ENCODE results near the gene TTBK2.
A peak's percentile ranks its signal among the peaks of the same experiment; 100 is the strongest.
"Not testable (repeated sequence)": the region's sequence is repeated elsewhere in the genome, so short reads cannot be mapped to it uniquely, and the experiment has no call there.

Gene TTBK2

DNA sequence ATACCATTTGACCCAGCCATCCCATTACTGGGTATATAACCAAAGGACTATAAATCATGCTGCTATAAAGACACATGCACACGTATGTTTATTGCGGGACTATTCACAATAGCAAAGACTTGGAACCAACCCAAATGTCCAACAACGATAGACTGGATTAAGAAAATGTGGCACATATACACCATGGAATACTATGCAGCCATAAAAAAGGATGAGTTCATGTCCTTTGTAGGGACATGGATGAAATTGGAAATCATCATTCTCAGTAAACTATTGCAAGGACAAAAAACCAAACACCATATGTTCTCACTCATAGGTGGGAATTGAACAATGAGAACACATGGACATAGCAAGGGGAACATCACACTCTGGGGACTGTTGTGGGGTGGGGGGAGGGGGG, 28.3 kb upstream of the TTBK2 start:
- H3K4me1 ChIP-seq (ENCODE audit: control insufficient read depth, insufficient read depth, low read length); POLR2A ChIA-PET; H3K4me3 ChIP-seq (ENCODE audit: low read depth, low read length); H3K27ac ChIP-seq (ENCODE audit: extremely low read depth, low read depth, low read length); CTCF ChIA-PET; H3K9me3 ChIP-seq (ENCODE audit: control insufficient read depth, insufficient read depth, low read depth, low read length): not testable (repeated sequence)
- TF ChIP-seq ZNF146 (tag by site-specific recombination; IDR thresholded peaks at IDR 0.05) = peak; percentile 91
- H3K36me3 ChIP-seq (ENCODE audit: control insufficient read depth in 2 of 2, insufficient read depth in 1 of 2, low read length in 2 of 2) = peaks cover 8 to 57% of the 10 kb centered on the region in 2 experiments

DNA sequence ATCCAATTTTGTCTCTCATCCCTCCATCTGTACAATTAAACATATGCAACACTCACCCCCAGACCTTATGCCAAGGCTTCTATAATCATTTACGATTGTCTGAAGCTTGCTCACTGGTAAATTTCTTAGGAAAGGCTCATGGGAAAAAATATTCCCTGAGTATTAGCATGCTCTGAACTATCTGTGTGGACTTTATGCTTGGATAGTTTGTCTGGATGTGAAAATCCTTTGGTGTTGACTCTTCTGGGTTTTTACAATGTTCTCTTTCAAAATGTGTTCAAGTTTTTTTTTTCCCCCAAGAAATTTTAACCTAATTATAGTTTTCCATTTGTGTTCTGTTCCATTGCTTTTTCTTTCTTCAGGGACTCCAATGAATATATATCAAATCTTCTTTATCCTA, 19.9 kb upstream of the TTBK2 start:
- H3K4me1 ChIP-seq (ENCODE audit: control insufficient read depth, insufficient read depth, low read length) = no peaks in the 10 kb centered on the region
- no peak overlapping the region for H3K27ac ChIP-seq (ENCODE audit: extremely low read depth, low read depth, low read length)
- ChIA-PET POLR2A (no interaction called here), CTCF (interaction anchor here (0.5 to 0.6 kb wide), 2 partner anchors 121 to 139 kb away, joined by 3 to 4 read pairs; no protein-coding TSS in a partner anchor)
- H3K4me3 ChIP-seq (ENCODE audit: low read depth, low read length) = no peak overlapping the region
- TF ChIP-seq REPIN1 (tag by site-specific recombination; IDR thresholded peaks at IDR 0.05; ENCODE audit: low read depth) (no peak), ZNF214 (tag by site-specific recombination; IDR thresholded peaks at IDR 0.05; ENCODE audit: borderline replicate concordance) (no peak), ZBTB48 (tag by site-specific recombination; IDR thresholded peaks at IDR 0.05) (no peak), ZNF776 (tag by site-specific recombination; IDR thresholded peaks at IDR 0.05; ENCODE audit: borderline replicate concordance) (no peak), ZNF223 (tag by site-specific recombination; IDR thresholded peaks at IDR 0.05) (no peak), ZFP41 (tag by site-specific recombination; IDR thresholded peaks at IDR 0.05; ENCODE audit: borderline replicate concordance) (no peak), HOXD13 (CRISPR knock-in tag; IDR thresholded peaks at IDR 0.05; ENCODE audit: borderline replicate concordance) (no peak), ZNF175 (tag by site-specific recombination; IDR thresholded peaks at IDR 0.05) (no peak), ZNF114 (tag by site-specific recombination; IDR thresholded peaks at IDR 0.05) (no peak), ZNF623 (tag by site-specific recombination; IDR thresholded peaks at IDR 0.05) (no peak), ZXDB (tag by site-specific recombination; IDR thresholded peaks at IDR 0.05) (no peak)
- TF ChIP-seq, protein P1, sequence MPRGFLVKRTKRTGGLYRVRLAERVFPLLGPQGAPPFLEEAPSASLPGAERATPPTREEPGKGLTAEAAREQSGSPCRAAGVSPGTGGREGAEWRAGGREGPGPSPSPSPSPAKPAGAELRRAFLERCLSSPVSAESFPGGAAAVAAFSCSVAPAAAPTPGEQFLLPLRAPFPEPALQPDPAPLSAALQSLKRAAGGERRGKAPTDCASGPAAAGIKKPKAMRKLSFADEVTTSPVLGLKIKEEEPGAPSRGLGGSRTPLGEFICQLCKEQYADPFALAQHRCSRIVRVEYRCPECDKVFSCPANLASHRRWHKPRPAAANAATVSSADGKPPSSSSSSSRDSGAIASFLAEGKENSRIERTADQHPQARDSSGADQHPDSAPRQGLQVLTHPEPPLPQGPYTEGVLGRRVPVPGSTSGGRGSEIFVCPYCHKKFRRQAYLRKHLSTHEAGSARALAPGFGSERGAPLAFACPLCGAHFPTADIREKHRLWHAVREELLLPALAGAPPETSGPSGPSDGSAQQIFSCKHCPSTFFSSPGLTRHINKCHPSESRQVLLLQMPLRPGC (tag by site-specific recombination; IDR thresholded peaks at IDR 0.05) = no peak
- TF ChIP-seq, protein P2, sequence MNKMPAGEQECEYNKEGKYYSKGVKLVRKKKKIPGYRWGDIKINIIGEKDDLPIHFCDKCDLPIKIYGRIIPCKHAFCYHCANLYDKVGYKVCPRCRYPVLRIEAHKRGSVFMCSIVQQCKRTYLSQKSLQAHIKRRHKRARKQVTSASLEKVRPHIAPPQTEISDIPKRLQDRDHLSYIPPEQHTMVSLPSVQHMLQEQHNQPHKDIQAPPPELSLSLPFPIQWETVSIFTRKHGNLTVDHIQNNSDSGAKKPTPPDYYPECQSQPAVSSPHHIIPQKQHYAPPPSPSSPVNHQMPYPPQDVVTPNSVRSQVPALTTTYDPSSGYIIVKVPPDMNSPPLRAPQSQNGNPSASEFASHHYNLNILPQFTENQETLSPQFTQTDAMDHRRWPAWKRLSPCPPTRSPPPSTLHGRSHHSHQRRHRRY (tag by site-specific recombination; IDR thresholded peaks at IDR 0.05) = no peak
- no peaks in the 10 kb centered on the region for H3K9me3 ChIP-seq (ENCODE audit: control insufficient read depth, insufficient read depth, low read depth, low read length)
- peaks cover 0 to 18% of the 10 kb centered on the region in 2 experiments; a peak in 1 of 3 replicates for H3K36me3 ChIP-seq (ENCODE audit: control insufficient read depth in 2 of 2, insufficient read depth in 1 of 2, low read length in 2 of 2)

DNA sequence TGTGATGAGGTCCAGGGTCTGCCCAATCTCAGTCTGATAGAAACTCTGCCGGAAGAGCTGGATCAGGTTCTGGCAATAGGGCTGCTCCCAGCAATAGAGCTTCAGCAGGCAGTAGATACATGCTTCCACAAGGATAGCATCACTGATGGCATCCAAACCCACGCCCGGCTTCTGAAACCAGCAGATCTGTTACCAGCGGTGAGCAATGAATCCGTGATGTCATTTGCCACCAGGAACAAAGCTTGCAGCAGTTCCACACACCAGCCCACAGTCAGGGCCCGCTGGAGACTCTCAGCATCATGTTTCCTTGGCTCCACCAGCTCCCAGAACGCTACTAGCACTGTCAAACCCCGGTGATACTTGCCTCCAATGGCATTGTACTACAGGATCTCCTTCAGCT, 19.3 kb upstream of the TTBK2 start:
- H3K36me3 ChIP-seq (ENCODE audit: control insufficient read depth in 2 of 2, insufficient read depth in 1 of 2, low read length in 2 of 2) = peaks cover 0 to 12% of the 10 kb centered on the region in 2 experiments; a peak in 1 of 3 replicates
- ChIA-PET CTCF (interaction anchor here (0.5 kb wide), 1 partner anchor 120 kb away, joined by 4 read pairs; no protein-coding TSS in a partner anchor), POLR2A (no interaction called here)
- no peaks in the 10 kb centered on the region for H3K9me3 ChIP-seq (ENCODE audit: control insufficient read depth, insufficient read depth, low read depth, low read length)
- H3K4me3 ChIP-seq (ENCODE audit: low read depth, low read length) = no peak overlapping the region
- H3K4me1 ChIP-seq (ENCODE audit: control insufficient read depth, insufficient read depth, low read length) = no peaks in the 10 kb centered on the region
- no peak overlapping the region for H3K27ac ChIP-seq (ENCODE audit: extremely low read depth, low read depth, low read length)
- TF ChIP-seq ZNF560 (tag by site-specific recombination; IDR thresholded peaks at IDR 0.05; ENCODE audit: borderline replicate concordance) = no peak
- TF ChIP-seq, protein P3, sequence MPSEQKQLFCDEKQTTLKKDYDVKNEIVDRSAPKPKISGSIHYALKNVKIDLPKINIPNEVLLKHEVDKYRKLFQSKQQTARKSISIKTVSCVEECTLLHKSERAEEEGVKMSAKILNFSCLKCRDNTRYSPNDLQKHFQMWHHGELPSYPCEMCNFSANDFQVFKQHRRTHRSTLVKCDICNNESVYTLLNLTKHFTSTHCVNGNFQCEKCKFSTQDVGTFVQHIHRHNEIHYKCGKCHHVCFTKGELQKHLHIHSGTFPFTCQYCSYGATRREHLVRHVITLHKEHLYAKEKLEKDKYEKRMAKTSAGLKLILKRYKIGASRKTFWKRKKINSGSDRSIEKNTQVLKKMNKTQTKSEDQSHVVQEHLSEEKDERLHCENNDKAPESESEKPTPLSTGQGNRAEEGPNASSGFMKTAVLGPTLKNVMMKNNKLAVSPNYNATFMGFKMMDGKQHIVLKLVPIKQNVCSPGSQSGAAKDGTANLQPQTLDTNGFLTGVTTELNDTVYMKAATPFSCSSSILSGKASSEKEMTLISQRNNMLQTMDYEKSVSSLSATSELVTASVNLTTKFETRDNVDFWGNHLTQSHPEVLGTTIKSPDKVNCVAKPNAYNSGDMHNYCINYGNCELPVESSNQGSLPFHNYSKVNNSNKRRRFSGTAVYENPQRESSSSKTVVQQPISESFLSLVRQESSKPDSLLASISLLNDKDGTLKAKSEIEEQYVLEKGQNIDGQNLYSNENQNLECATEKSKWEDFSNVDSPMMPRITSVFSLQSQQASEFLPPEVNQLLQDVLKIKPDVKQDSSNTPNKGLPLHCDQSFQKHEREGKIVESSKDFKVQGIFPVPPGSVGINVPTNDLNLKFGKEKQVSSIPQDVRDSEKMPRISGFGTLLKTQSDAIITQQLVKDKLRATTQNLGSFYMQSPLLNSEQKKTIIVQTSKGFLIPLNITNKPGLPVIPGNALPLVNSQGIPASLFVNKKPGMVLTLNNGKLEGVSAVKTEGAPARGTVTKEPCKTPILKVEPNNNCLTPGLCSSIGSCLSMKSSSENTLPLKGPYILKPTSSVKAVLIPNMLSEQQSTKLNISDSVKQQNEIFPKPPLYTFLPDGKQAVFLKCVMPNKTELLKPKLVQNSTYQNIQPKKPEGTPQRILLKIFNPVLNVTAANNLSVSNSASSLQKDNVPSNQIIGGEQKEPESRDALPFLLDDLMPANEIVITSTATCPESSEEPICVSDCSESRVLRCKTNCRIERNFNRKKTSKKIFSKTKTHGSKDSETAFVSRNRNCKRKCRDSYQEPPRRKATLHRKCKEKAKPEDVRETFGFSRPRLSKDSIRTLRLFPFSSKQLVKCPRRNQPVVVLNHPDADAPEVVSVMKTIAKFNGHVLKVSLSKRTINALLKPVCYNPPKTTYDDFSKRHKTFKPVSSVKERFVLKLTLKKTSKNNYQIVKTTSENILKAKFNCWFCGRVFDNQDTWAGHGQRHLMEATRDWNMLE (tag by site-specific recombination; conservative IDR thresholded peaks at IDR 0.05; ENCODE audit: low read depth) = no peak
- TF ChIP-seq, protein P4, sequence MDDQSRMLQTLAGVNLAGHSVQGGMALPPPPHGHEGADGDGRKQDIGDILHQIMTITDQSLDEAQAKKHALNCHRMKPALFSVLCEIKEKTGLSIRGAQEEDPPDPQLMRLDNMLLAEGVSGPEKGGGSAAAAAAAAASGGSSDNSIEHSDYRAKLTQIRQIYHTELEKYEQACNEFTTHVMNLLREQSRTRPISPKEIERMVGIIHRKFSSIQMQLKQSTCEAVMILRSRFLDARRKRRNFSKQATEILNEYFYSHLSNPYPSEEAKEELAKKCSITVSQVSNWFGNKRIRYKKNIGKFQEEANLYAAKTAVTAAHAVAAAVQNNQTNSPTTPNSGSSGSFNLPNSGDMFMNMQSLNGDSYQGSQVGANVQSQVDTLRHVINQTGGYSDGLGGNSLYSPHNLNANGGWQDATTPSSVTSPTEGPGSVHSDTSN (CRISPR knock-in tag; IDR thresholded peaks at IDR 0.05) = no peak
- TF ChIP-seq ZNF747 (tag by site-specific recombination; IDR thresholded peaks at IDR 0.05) = no peak
- TF ChIP-seq, protein P5, sequence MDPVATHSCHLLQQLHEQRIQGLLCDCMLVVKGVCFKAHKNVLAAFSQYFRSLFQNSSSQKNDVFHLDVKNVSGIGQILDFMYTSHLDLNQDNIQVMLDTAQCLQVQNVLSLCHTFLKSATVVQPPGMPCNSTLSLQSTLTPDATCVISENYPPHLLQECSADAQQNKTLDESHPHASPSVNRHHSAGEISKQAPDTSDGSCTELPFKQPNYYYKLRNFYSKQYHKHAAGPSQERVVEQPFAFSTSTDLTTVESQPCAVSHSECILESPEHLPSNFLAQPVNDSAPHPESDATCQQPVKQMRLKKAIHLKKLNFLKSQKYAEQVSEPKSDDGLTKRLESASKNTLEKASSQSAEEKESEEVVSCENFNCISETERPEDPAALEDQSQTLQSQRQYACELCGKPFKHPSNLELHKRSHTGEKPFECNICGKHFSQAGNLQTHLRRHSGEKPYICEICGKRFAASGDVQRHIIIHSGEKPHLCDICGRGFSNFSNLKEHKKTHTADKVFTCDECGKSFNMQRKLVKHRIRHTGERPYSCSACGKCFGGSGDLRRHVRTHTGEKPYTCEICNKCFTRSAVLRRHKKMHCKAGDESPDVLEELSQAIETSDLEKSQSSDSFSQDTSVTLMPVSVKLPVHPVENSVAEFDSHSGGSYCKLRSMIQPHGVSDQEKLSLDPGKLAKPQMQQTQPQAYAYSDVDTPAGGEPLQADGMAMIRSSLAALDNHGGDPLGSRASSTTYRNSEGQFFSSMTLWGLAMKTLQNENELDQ (tag by site-specific recombination; IDR thresholded peaks at IDR 0.05; ENCODE audit: low read depth) = no peak
- no peak for TF ChIP-seq ZFP37 (tag by site-specific recombination; IDR thresholded peaks at IDR 0.05)
- TF ChIP-seq ZNF140 (tag by site-specific recombination; IDR thresholded peaks at IDR 0.05) = no peak
- TF ChIP-seq RBAK (tag by site-specific recombination; IDR thresholded peaks at IDR 0.05) = no peak

Data from HEK293 (cell line).